HL-60 (cell line): Measurements from ENCODE around the gene LBX1.

Source experiments
- DNase-seq, 2 experiments: peaks; one replicate each; pipeline ENCODE4 v3.0.0-alpha.2; 2010 to 2020; ENCODE audit warnings: low read depth in 1 of 2, low spot score in 1 of 2
- H3K27ac ChIP-seq: fragments of 250-450 bp; sonication (Bioruptor Pico); replicated peaks from 2 replicates; pipeline ENCODE4 v1.5.1; 2020; ENCODE audit warnings: mild to moderate bottlenecking, moderate library complexity
- H3K27me3 ChIP-seq: fragments of 250-450 bp; sonication (Bioruptor Pico); 2 replicates; pipeline ENCODE4 v1.5.1; 2021; ENCODE audit warnings: mild to moderate bottlenecking, moderate library complexity; ENCODE audit not compliant: insufficient read depth, poor library complexity, severe bottlenecking
- H3K4me3 ChIP-seq: replicated peaks from 2 replicates; pipeline ENCODE4 v1.5.1; 2011; ENCODE audit warnings: mild to moderate bottlenecking, control low read depth, low read length; ENCODE audit not compliant: insufficient read depth
- GABPA ChIP-seq: IDR thresholded peaks from 2 replicates; pipeline ENCODE4 v1.6.1; 2012; ENCODE audit warnings: low read depth
- POLR2AphosphoS5 ChIP-seq: IDR thresholded peaks from 2 replicates; pipeline ENCODE4 v1.6.1; 2012; ENCODE audit warnings: low read depth
- SPI1 ChIP-seq: IDR thresholded peaks from 2 replicates; pipeline ENCODE4 v1.6.1; 2012; ENCODE audit warnings: low read depth, mild to moderate bottlenecking, borderline replicate concordance
- long read RNA-seq: library from polyadenylated mRNA; unstranded; transcript quantifications from one replicate; pipeline ENCODE4 v2.0.0, GENCODE V29; 2020
- TF ChIP-seq, protein P1 (sequence below): IDR thresholded peaks from 2 replicates; pipeline ENCODE4 v1.6.1; 2012; ENCODE audit warnings: low read depth; ENCODE audit not compliant: insufficient replicate concordance
- TF ChIP-seq, protein P2 (sequence below): IDR thresholded peaks from one replicate; pipeline ENCODE4 v1.5.1; 2011; ENCODE audit warnings: low read length, control low read depth, inconsistent platforms; ENCODE audit not compliant: insufficient read depth

The LBX1 gene, protein sequence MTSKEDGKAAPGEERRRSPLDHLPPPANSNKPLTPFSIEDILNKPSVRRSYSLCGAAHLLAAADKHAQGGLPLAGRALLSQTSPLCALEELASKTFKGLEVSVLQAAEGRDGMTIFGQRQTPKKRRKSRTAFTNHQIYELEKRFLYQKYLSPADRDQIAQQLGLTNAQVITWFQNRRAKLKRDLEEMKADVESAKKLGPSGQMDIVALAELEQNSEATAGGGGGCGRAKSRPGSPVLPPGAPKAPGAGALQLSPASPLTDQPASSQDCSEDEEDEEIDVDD
- long read RNA-seq: 0 reads

DNA sequence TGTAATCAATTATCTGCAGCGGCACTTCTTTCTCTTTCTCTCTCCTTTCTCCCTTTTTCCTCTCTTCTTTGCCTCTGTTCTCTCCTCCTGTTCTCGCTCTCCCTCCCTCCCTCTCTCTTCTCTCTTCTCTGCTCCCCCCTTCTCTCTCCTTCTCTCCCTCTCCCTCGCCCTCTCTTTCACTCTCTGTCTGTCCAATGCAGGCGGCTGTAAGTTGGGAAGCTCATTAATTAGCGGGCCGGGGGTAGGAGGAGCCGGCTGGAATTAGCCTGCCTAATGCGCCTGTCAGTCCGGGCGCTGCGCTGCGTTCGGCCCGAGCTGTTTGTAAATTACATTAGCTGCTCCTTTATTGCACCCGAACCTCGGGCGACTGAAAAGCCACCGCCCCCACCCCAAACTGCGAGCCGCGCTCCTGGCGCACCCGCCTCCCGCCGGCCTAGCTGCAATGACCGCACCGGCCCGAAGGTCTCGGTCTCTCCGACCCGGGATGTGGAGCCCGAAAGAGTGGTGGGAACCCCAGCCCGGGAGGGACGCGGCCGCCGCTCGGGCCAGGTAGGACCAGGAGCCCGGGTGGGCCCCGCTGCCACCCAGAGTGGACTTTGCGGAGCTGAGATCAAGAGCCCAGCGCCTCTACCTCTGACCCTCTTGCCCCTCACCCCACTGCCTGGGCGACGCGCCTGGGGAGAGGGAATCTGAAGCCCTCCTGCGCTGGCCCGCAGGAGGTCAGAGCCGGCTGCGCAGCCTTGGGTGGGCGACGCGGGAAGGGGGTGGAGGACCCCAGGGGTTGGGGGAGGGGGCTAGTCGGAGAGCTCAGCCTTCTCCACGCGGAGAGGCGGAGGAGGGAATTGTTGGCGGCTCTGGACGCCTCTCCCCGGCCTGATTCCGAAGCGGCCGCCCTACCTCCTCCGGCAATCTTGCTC lies at the start of gene LBX1:
Gene LBX1 (minus strand): TSS at position 198 of the 917 bp plus-strand sequence. CDS start 648 bp downstream, outside the sequence.
- no peak for DNase-seq
- Histone ChIP-seq H3K4me3 (no peak within 1 kb of the TSS), H3K27ac (no peak within 1 kb of the TSS), H3K27me3 (peaks cover 90% of the 10 kb centered on the region)
- TF ChIP-seq GABPA (no peak), SPI1 (no peak), POLR2AphosphoS5 (no peak)
- TF ChIP-seq, protein P1, sequence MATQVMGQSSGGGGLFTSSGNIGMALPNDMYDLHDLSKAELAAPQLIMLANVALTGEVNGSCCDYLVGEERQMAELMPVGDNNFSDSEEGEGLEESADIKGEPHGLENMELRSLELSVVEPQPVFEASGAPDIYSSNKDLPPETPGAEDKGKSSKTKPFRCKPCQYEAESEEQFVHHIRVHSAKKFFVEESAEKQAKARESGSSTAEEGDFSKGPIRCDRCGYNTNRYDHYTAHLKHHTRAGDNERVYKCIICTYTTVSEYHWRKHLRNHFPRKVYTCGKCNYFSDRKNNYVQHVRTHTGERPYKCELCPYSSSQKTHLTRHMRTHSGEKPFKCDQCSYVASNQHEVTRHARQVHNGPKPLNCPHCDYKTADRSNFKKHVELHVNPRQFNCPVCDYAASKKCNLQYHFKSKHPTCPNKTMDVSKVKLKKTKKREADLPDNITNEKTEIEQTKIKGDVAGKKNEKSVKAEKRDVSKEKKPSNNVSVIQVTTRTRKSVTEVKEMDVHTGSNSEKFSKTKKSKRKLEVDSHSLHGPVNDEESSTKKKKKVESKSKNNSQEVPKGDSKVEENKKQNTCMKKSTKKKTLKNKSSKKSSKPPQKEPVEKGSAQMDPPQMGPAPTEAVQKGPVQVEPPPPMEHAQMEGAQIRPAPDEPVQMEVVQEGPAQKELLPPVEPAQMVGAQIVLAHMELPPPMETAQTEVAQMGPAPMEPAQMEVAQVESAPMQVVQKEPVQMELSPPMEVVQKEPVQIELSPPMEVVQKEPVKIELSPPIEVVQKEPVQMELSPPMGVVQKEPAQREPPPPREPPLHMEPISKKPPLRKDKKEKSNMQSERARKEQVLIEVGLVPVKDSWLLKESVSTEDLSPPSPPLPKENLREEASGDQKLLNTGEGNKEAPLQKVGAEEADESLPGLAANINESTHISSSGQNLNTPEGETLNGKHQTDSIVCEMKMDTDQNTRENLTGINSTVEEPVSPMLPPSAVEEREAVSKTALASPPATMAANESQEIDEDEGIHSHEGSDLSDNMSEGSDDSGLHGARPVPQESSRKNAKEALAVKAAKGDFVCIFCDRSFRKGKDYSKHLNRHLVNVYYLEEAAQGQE: no peak
- TF ChIP-seq, protein P2, sequence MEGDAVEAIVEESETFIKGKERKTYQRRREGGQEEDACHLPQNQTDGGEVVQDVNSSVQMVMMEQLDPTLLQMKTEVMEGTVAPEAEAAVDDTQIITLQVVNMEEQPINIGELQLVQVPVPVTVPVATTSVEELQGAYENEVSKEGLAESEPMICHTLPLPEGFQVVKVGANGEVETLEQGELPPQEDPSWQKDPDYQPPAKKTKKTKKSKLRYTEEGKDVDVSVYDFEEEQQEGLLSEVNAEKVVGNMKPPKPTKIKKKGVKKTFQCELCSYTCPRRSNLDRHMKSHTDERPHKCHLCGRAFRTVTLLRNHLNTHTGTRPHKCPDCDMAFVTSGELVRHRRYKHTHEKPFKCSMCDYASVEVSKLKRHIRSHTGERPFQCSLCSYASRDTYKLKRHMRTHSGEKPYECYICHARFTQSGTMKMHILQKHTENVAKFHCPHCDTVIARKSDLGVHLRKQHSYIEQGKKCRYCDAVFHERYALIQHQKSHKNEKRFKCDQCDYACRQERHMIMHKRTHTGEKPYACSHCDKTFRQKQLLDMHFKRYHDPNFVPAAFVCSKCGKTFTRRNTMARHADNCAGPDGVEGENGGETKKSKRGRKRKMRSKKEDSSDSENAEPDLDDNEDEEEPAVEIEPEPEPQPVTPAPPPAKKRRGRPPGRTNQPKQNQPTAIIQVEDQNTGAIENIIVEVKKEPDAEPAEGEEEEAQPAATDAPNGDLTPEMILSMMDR: no peak

DNA sequence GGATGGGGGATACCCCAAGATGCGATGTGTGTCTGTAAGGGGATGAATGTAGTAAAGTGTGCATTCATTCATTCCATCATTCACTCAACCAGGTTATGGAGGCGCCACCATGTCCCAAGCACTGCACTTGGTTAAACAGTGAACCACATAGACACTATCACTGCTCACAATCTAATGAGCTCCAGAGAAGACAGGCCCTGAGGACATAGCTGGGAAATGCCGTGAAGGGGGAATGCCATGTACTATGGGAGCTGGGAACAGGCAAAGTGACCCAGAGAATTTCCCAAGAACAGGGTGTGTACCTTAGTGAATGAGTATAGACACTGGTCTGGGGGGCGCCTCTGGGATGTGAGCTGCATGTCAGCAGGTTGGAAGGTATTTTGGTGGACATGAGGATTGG lies 44.5 kb upstream of the LBX1 start:
- Histone ChIP-seq H3K27ac (no peak overlapping the region), H3K4me3 (no peak overlapping the region), H3K27me3 (peaks cover 3% of the 10 kb centered on the region)
- DNase-seq: no peak
- TF ChIP-seq POLR2AphosphoS5 (no peak), SPI1 (no peak), GABPA (no peak)
- TF ChIP-seq, protein P1: no peak
- TF ChIP-seq, protein P2: no peak

DNA sequence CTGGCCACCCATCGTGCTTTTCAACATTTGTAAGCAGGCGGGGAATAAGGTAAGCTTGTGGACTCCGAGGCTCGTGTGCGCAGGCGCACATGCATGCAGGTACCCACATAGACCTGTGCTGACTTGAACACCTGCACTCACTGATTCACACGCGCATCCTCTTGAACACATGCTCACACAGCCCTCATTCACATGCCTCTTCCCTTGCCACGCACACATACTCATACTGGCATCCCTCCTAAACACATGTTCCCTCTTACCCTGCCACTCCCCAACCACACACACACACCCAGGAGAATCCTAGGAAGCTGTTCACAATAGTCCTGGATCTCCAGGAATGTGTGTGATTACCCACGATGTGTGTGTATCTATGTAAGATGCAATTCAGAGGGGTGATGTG lies 44.1 kb upstream of the LBX1 start:
- DNase-seq: no peak
- no peak for TF ChIP-seq POLR2AphosphoS5
- TF ChIP-seq, protein P2: no peak
- H3K27ac ChIP-seq: no peak overlapping the region
- H3K27me3 ChIP-seq: peaks cover 3% of the 10 kb centered on the region
- H3K4me3 ChIP-seq: no peak overlapping the region
